SH-SY5Y (cell line): ENCODE data around the gene SUGCT.

Source experiments
- GATA2 ChIP-seq: IDR thresholded peaks from 2 replicates; pipeline ENCODE4 v1.6.1; 2011; ENCODE audit warnings: mild to moderate bottlenecking, low read depth, low read length
- GATA3 ChIP-seq: IDR thresholded peaks from 2 replicates; pipeline ENCODE4 v1.6.1; 2011; ENCODE audit warnings: low read depth, mild to moderate bottlenecking, low read length, moderate library complexity

- TF ChIP-seq GATA2, result no peak
- no peak for TF ChIP-seq GATA3
These were observed 397.2 kb downstream of the SUGCT start for GRCh38 chr7:40531956-40532355.
